Glomerular endothelial cell (primary cell): ENCODE measurements around the gene VAC14. TPM values are rescaled to one million over a fixed set of nuclear protein-coding genes. Genes with fewer than 3 reads are reported as not detected.

Source experiments
- DNase-seq: peaks from one replicate; pipeline ENCODE4 v3.0.0-alpha.2; 2011; ENCODE audit warnings: low read depth, low spot score; ENCODE audit errors: extremely low read depth
- total RNA-seq: library from RNA; depleted of rRNA; stranded (reverse); fragments of >200 nt; gene quantifications from 2 replicates; pipeline ENCODE4 v1.2.3, GENCODE V29; 2015

Gene VAC14
- total RNA-seq, 1 donor from 2014 or later: 63.1 TPM

- DNase-seq: no peak
Observed at GRCh38 chr16:70788668-70789594, 12.0 kb downstream of the VAC14 start.

GRCh38 chr16:70786020-70786755 is 14.8 kb downstream of the VAC14 start:
- DNase-seq: no peak

- no peak for DNase-seq
Observed at GRCh38 chr16:70784692-70785555, 16.0 kb downstream of the VAC14 start.

GRCh38 chr16:70782237-70782636 is 18.7 kb downstream of the VAC14 start:
- no peak for DNase-seq

- DNase-seq: no peak
Observed at GRCh38 chr16:70781800-70782199, 19.2 kb downstream of the VAC14 start.

- no peak for DNase-seq
Observed at GRCh38 chr16:70780546-70780945, 20.4 kb downstream of the VAC14 start.

- DNase-seq: no peak
Observed at GRCh38 chr16:70779361-70779760, 21.6 kb downstream of the VAC14 start.

- no peak for DNase-seq
Observed at GRCh38 chr16:70778901-70779309, 22.1 kb downstream of the VAC14 start.

- no peak for DNase-seq
Observed at GRCh38 chr16:70777973-70778406, 23.0 kb downstream of the VAC14 start.

- DNase-seq: no peak
Observed at GRCh38 chr16:70777496-70777895, 23.5 kb downstream of the VAC14 start.

GRCh38 chr16:70775399-70775798 is 25.6 kb downstream of the VAC14 start:
- no peak for DNase-seq

- no peak for DNase-seq
Observed at GRCh38 chr16:70774261-70774660, 26.7 kb downstream of the VAC14 start.

- no peak for DNase-seq
Observed at GRCh38 chr16:70772493-70772892, 28.5 kb downstream of the VAC14 start.

GRCh38 chr16:70770626-70771552 is 30.1 kb downstream of the VAC14 start:
- no peak for DNase-seq

GRCh38 chr16:70770291-70770625 is 30.7 kb downstream of the VAC14 start:
- no peak for DNase-seq

GRCh38 chr16:70769761-70770160 is 31.2 kb downstream of the VAC14 start:
- DNase-seq: no peak

- DNase-seq: no peak
Observed at GRCh38 chr16:70769131-70769530, 31.8 kb downstream of the VAC14 start.

- no peak for DNase-seq
Observed at GRCh38 chr16:70768203-70768580, 32.8 kb downstream of the VAC14 start.

- no peak for DNase-seq
Observed at GRCh38 chr16:70767377-70768202, 33.4 kb downstream of the VAC14 start.
